Osteoblast (primary cell): ENCODE data around the gene OCA2. TPM values are rescaled to one million over a fixed set of nuclear protein-coding genes. Genes with fewer than 3 reads are reported as not detected.

Source experiments
- DNase-seq: peaks from one replicate; pipeline ENCODE4 v3.0.0; 2011; ENCODE audit warnings: low spot score, mixed read lengths; ENCODE audit not compliant: insufficient read length; ENCODE audit errors: missing footprints
- H2AFZ ChIP-seq: 2 replicates; pipeline ENCODE4 v1.6.0; 2011; ENCODE audit warnings: mild to moderate bottlenecking, low read length
- H3K27ac ChIP-seq: 2 replicates; pipeline ENCODE4 v1.5.1; 2011; ENCODE audit warnings: mild to moderate bottlenecking, low read depth, low read length, moderate library complexity
- H3K27me3 ChIP-seq: 2 replicates; pipeline ENCODE4 v1.6.0; 2012; ENCODE audit warnings: mild to moderate bottlenecking, control low read depth, inconsistent platforms, low read length, moderate library complexity; ENCODE audit not compliant: insufficient read depth
- H3K36me3 ChIP-seq: 2 replicates; pipeline ENCODE4 v1.5.1; 2011; ENCODE audit warnings: mild to moderate bottlenecking, low read length, control low read depth, moderate library complexity; ENCODE audit not compliant: insufficient read depth
- H3K4me1 ChIP-seq: 2 replicates; pipeline ENCODE4 v1.5.1; 2011; ENCODE audit warnings: mild to moderate bottlenecking, low read length, control low read depth, moderate library complexity; ENCODE audit not compliant: insufficient read depth
- H3K4me2 ChIP-seq: 2 replicates; pipeline ENCODE4 v1.6.0; 2011; ENCODE audit warnings: mild to moderate bottlenecking, low read length; ENCODE audit not compliant: insufficient read depth
- H3K4me3 ChIP-seq: fragments of 200-600 bp; sonication (generic); 3 replicates; pipeline ENCODE4 v1.5.1; 2012; ENCODE audit warnings: mild to moderate bottlenecking, low read length, inconsistent platforms; ENCODE audit not compliant: insufficient read depth
- H3K79me2 ChIP-seq: 2 replicates; pipeline ENCODE4 v1.6.0; 2012; ENCODE audit warnings: mild to moderate bottlenecking, low read length, control low read depth, inconsistent platforms; ENCODE audit not compliant: insufficient read depth
- H3K9me3 ChIP-seq: 2 replicates; pipeline ENCODE4 v1.5.1; 2011; ENCODE audit warnings: low read depth, low read length, control low read depth
- H4K20me1 ChIP-seq: 2 replicates; pipeline ENCODE4 v1.6.0; 2012; ENCODE audit warnings: mild to moderate bottlenecking, low read length, control low read depth; ENCODE audit not compliant: insufficient read depth
- total RNA-seq: library from RNA; depleted of rRNA; stranded (reverse); fragments of >200 nt; gene quantifications from 2 replicates; pipeline ENCODE4 v1.2.3, GENCODE V29; 2012
- TF ChIP-seq, protein P1 (sequence below): IDR thresholded peaks from 2 replicates; pipeline ENCODE4 v1.5.1; 2011; ENCODE audit warnings: mild to moderate bottlenecking, low read depth, low read length, moderate library complexity; ENCODE audit errors: extremely low read depth

The OCA2 gene
- total RNA-seq, 1 donor = not detected

GRCh38 chr15:28085489-28086174, 13.5 kb downstream of the OCA2 start:
- Histone ChIP-seq H2AFZ (no peak overlapping the region), H3K27me3 (peaks cover 3% of the 10 kb centered on the region)
- TF ChIP-seq, protein P1, sequence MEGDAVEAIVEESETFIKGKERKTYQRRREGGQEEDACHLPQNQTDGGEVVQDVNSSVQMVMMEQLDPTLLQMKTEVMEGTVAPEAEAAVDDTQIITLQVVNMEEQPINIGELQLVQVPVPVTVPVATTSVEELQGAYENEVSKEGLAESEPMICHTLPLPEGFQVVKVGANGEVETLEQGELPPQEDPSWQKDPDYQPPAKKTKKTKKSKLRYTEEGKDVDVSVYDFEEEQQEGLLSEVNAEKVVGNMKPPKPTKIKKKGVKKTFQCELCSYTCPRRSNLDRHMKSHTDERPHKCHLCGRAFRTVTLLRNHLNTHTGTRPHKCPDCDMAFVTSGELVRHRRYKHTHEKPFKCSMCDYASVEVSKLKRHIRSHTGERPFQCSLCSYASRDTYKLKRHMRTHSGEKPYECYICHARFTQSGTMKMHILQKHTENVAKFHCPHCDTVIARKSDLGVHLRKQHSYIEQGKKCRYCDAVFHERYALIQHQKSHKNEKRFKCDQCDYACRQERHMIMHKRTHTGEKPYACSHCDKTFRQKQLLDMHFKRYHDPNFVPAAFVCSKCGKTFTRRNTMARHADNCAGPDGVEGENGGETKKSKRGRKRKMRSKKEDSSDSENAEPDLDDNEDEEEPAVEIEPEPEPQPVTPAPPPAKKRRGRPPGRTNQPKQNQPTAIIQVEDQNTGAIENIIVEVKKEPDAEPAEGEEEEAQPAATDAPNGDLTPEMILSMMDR = no peak

GRCh38 chr15:28084547-28084946, 14.6 kb downstream of the OCA2 start:
- H3K27ac ChIP-seq = no peak overlapping the region
- no peaks in the 10 kb centered on the region for H3K9me3 ChIP-seq
- no peak overlapping the region for H2AFZ ChIP-seq
- H3K4me2 ChIP-seq = no peak overlapping the region
- TF ChIP-seq, protein P1 = no peak
- no peaks in the 10 kb centered on the region for H3K79me2 ChIP-seq
- no peaks in the 10 kb centered on the region for H3K36me3 ChIP-seq
- peaks cover 2% of the 10 kb centered on the region for H3K27me3 ChIP-seq
- no peaks in the 10 kb centered on the region for H3K4me1 ChIP-seq
- DNase-seq = no peak
- H3K4me3 ChIP-seq = no peak overlapping the region
- no peaks in the 10 kb centered on the region for H4K20me1 ChIP-seq

More at GRCh38 chr15:28085489-28086174, 13.5 kb downstream of the OCA2 start:
- no peak overlapping the region for H3K27ac ChIP-seq
- no peaks in the 10 kb centered on the region for H4K20me1 ChIP-seq
- H3K4me1 ChIP-seq = no peaks in the 10 kb centered on the region
- no peaks in the 10 kb centered on the region for H3K79me2 ChIP-seq
- H3K4me3 ChIP-seq = no peak overlapping the region
- H3K4me2 ChIP-seq = no peak overlapping the region
- DNase-seq = no peak
- H3K36me3 ChIP-seq = no peaks in the 10 kb centered on the region
- H3K9me3 ChIP-seq = no peaks in the 10 kb centered on the region

GRCh38 chr15:28082891-28083684, 16.0 kb downstream of the OCA2 start:
- no peaks in the 10 kb centered on the region for H3K4me1 ChIP-seq
- H3K9me3 ChIP-seq = no peaks in the 10 kb centered on the region
- no peak overlapping the region for H3K27ac ChIP-seq
- no peak overlapping the region for H3K4me3 ChIP-seq
- H3K36me3 ChIP-seq = no peaks in the 10 kb centered on the region
- no peaks in the 10 kb centered on the region for H3K27me3 ChIP-seq
- H2AFZ ChIP-seq = no peak overlapping the region
- H3K4me2 ChIP-seq = no peak overlapping the region
- no peaks in the 10 kb centered on the region for H3K79me2 ChIP-seq
- H4K20me1 ChIP-seq = no peaks in the 10 kb centered on the region
- TF ChIP-seq, protein P1 = no peak
- DNase-seq = no peak

DNA sequence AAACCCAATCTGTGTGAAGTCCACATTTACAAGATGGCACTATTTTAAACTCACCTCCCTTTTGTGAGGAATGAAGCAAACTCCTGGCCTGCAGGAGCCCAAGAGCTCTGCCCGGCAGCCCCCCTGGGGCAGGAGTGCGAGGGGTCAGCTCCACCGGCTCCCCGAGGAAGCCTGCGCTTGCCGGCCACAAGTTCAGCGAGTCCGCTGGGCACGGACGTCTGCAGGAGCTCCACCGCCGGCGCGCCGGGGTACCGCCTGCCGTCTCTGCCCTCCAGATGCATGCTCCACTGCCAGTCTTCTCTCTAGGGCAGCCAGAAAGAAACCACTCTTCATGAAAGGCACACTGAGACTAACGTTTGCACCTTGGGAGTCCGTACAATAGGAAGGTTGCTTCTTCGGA, 17.5 kb downstream of the OCA2 start:
- H3K9me3 ChIP-seq = no peaks in the 10 kb centered on the region
- no peaks in the 10 kb centered on the region for H4K20me1 ChIP-seq
- H3K4me2 ChIP-seq = no peak overlapping the region
- no peak overlapping the region for H3K27ac ChIP-seq
- TF ChIP-seq, protein P1 = no peak
- H3K36me3 ChIP-seq = no peaks in the 10 kb centered on the region
- no peak overlapping the region for H2AFZ ChIP-seq
- no peaks in the 10 kb centered on the region for H3K27me3 ChIP-seq
- H3K4me1 ChIP-seq = no peaks in the 10 kb centered on the region
- no peak for DNase-seq
- H3K79me2 ChIP-seq = no peaks in the 10 kb centered on the region
- no peak overlapping the region for H3K4me3 ChIP-seq
